ENCODE results near the gene GSN. TPM values are rescaled to one million over a fixed set of nuclear protein-coding genes. Genes with fewer than 3 reads are reported as not detected.

Gene GSN
- polyA plus RNA-seq, 1 of the 3 experiments (the other 2 are of a cell fraction), result 168 TPM

- Histone ChIP-seq H3K9me2 (no peaks in the 10 kb centered on the region), H3K4me2 (no peak overlapping the region), H3K36me3 (replicated peaks in 1 of 2; ENCODE audit: control insufficient read depth in 1 of 2, insufficient read depth in 2 of 2, low read length in 1 of 2) (peaks cover 8 to 27% of the 10 kb centered on the region in 2 experiments), H3K9me3 (no peaks in the 10 kb centered on the region), H3K27ac (ENCODE audit: low read depth in 2 of 2, low read length in 1 of 2) (no peak overlapping the region), H3K79me2 (ENCODE audit: insufficient read depth) (peaks cover 14% of the 10 kb centered on the region; the same call in 1 of the 2 replicates), H3K9ac (no peak overlapping the region), H3K27me3 (ENCODE audit: insufficient read depth) (no peaks in the 10 kb centered on the region), H2AFZ (ENCODE audit: low read depth) (no peak overlapping the region), H3K4me1 (ENCODE audit: control insufficient read depth in 1 of 2, insufficient read depth in 2 of 2, low read depth in 1 of 2, low read length in 1 of 2) (peaks cover 21 to 27% of the 10 kb centered on the region in 2 experiments; a peak in 3 of 4 replicates), H3K4me3 (ENCODE audit: low read depth in 2 of 2, low read length in 1 of 2) (no peak overlapping the region), H3F3A (replicated peaks; ENCODE audit: insufficient read depth) (peaks cover 22% of the 10 kb centered on the region), H4K20me1 (ENCODE audit: insufficient read depth) (no peaks in the 10 kb centered on the region)
- TF ChIP-seq, protein P1, sequence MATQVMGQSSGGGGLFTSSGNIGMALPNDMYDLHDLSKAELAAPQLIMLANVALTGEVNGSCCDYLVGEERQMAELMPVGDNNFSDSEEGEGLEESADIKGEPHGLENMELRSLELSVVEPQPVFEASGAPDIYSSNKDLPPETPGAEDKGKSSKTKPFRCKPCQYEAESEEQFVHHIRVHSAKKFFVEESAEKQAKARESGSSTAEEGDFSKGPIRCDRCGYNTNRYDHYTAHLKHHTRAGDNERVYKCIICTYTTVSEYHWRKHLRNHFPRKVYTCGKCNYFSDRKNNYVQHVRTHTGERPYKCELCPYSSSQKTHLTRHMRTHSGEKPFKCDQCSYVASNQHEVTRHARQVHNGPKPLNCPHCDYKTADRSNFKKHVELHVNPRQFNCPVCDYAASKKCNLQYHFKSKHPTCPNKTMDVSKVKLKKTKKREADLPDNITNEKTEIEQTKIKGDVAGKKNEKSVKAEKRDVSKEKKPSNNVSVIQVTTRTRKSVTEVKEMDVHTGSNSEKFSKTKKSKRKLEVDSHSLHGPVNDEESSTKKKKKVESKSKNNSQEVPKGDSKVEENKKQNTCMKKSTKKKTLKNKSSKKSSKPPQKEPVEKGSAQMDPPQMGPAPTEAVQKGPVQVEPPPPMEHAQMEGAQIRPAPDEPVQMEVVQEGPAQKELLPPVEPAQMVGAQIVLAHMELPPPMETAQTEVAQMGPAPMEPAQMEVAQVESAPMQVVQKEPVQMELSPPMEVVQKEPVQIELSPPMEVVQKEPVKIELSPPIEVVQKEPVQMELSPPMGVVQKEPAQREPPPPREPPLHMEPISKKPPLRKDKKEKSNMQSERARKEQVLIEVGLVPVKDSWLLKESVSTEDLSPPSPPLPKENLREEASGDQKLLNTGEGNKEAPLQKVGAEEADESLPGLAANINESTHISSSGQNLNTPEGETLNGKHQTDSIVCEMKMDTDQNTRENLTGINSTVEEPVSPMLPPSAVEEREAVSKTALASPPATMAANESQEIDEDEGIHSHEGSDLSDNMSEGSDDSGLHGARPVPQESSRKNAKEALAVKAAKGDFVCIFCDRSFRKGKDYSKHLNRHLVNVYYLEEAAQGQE (IDR thresholded peaks at IDR 0.05; ENCODE audit: low read depth, low read length), result no peak
- TF ChIP-seq RFX5 (IDR thresholded peaks at IDR 0.05; ENCODE audit: low read length) (no peak), EP300 (IDR thresholded peaks at IDR 0.05; ENCODE audit: borderline replicate concordance in 1 of 2, low read depth in 1 of 2, low read length in 1 of 2) (no peak), JUND (IDR thresholded peaks at IDR 0.05) (no peak), SMC3 (IDR thresholded peaks at IDR 0.05; ENCODE audit: low read depth, low read length) (no peak), YY1 (IDR thresholded peaks at IDR 0.05; ENCODE audit: low read depth) (no peak), TEAD4 (IDR thresholded peaks at IDR 0.05; ENCODE audit: borderline replicate concordance, insufficient read depth) (no peak)
- TF ChIP-seq, protein P2, sequence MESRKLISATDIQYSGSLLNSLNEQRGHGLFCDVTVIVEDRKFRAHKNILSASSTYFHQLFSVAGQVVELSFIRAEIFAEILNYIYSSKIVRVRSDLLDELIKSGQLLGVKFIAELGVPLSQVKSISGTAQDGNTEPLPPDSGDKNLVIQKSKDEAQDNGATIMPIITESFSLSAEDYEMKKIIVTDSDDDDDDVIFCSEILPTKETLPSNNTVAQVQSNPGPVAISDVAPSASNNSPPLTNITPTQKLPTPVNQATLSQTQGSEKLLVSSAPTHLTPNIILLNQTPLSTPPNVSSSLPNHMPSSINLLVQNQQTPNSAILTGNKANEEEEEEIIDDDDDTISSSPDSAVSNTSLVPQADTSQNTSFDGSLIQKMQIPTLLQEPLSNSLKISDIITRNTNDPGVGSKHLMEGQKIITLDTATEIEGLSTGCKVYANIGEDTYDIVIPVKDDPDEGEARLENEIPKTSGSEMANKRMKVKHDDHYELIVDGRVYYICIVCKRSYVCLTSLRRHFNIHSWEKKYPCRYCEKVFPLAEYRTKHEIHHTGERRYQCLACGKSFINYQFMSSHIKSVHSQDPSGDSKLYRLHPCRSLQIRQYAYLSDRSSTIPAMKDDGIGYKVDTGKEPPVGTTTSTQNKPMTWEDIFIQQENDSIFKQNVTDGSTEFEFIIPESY (IDR thresholded peaks at IDR 0.05; ENCODE audit: borderline replicate concordance, low read depth), result no peak
- ChIA-PET CTCF (interaction anchor here (1.8 to 2.2 kb wide), 2 partner anchors 11 to 33 kb away, joined by 7 to 13 read pairs; no protein-coding TSS in a partner anchor), POLR2A (no interaction called here)
- WGBS (ENCODE audit: low lambda C conversion rate), result 97% methylated on average over 9 of the region's 9 CpGs
- no peak for DNase-seq
These were observed 85.5 kb downstream of the GSN start for GRCh38 chr9:121353241-121354061.

DNA sequence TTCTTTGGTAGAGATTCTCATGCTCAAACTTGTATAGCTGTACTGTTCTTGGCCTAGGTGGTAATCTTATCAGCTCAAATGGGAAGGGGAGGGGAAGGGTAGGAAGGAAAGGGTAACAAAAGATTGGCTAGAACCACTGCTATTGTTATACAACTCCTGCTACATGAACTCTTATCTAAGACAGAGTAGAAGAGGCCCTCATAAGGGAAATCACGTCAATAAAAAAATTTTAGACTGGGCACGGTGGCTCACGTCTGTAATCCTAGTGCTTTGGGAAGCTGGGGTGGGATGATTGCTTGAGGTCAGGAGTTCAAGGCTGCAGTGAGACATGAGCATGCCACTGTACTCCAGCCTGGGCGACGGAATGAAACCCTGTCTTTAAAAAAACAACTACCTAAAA, 86.2 kb downstream of the GSN start:
- WGBS (ENCODE audit: low lambda C conversion rate), result 97% methylated on average over 5 of the region's 5 CpGs
- H3K27ac ChIP-seq (ENCODE audit: low read depth in 2 of 2, low read length in 1 of 2), result no peak overlapping the region
- no peak overlapping the region for H3K4me2 ChIP-seq
- H3K27me3 ChIP-seq (ENCODE audit: insufficient read depth), result no peaks in the 10 kb centered on the region
- POLR2A ChIA-PET, result no interaction called here
- no peak overlapping the region for H2AFZ ChIP-seq (ENCODE audit: low read depth)
- no peaks in the 10 kb centered on the region for H3K9me3 ChIP-seq
- H3K4me1 ChIP-seq (ENCODE audit: control insufficient read depth in 1 of 2, insufficient read depth in 2 of 2, low read depth in 1 of 2, low read length in 1 of 2), result peaks cover 21 to 24% of the 10 kb centered on the region in 2 experiments; a peak in 3 of 4 replicates
- peaks cover 19% of the 10 kb centered on the region; the same call in 1 of the 2 replicates for H3K79me2 ChIP-seq (ENCODE audit: insufficient read depth)
- CTCF ChIA-PET, result interaction anchor here (1.8 to 2.2 kb wide), 2 partner anchors 10 to 34 kb away, joined by 7 to 13 read pairs; no protein-coding TSS in a partner anchor
- no peak for DNase-seq
- H4K20me1 ChIP-seq (ENCODE audit: insufficient read depth), result no peaks in the 10 kb centered on the region
- H3K9me2 ChIP-seq, result no peaks in the 10 kb centered on the region
- no peak overlapping the region for H3K4me3 ChIP-seq (ENCODE audit: low read depth in 2 of 2, low read length in 1 of 2)
- no peak overlapping the region for H3K9ac ChIP-seq
- peaks cover 4 to 25% of the 10 kb centered on the region in 2 experiments for H3K36me3 ChIP-seq (replicated peaks in 1 of 2; ENCODE audit: control insufficient read depth in 1 of 2, insufficient read depth in 2 of 2, low read length in 1 of 2)
- H3F3A ChIP-seq (replicated peaks; ENCODE audit: insufficient read depth), result peaks cover 22% of the 10 kb centered on the region
- no peak for TF ChIP-seq CTCF (IDR thresholded peaks at IDR 0.05)
- TF ChIP-seq, protein P1 (IDR thresholded peaks at IDR 0.05; ENCODE audit: low read depth, low read length), result no peak
- TF ChIP-seq IRF3 (IDR thresholded peaks at IDR 0.05; ENCODE audit: low read depth, low read length), result no peak
- no peak for TF ChIP-seq ELF1 (IDR thresholded peaks at IDR 0.05)
- no peak for TF ChIP-seq RFX5 (IDR thresholded peaks at IDR 0.05; ENCODE audit: low read length)
- TF ChIP-seq FOXM1 (IDR thresholded peaks at IDR 0.05; ENCODE audit: low read depth), result no peak
